Measurements from ENCODE around the gene CYB5B.

DNA sequence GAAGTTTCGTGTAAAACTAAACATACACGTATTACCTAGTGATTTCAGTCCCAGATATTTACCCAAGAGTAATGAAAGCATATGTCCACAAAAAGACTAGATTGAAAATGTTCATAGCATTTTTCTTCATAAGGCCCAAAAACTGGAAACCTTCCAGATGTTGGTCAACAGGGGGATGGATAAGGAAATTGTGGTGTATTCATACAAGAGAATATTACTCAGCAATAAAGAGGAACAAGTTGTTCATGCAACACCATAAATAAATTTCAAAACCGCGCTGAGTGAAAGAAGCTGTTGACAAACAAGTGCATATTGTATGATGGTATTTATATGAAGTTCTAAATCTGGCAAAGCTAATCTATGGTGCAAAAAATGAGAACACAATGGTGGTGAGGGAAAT is 87.2 kb downstream of the CYB5B start:
- TF ChIP-seq, protein P1, sequence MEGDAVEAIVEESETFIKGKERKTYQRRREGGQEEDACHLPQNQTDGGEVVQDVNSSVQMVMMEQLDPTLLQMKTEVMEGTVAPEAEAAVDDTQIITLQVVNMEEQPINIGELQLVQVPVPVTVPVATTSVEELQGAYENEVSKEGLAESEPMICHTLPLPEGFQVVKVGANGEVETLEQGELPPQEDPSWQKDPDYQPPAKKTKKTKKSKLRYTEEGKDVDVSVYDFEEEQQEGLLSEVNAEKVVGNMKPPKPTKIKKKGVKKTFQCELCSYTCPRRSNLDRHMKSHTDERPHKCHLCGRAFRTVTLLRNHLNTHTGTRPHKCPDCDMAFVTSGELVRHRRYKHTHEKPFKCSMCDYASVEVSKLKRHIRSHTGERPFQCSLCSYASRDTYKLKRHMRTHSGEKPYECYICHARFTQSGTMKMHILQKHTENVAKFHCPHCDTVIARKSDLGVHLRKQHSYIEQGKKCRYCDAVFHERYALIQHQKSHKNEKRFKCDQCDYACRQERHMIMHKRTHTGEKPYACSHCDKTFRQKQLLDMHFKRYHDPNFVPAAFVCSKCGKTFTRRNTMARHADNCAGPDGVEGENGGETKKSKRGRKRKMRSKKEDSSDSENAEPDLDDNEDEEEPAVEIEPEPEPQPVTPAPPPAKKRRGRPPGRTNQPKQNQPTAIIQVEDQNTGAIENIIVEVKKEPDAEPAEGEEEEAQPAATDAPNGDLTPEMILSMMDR (IDR thresholded peaks at IDR 0.05; ENCODE audit: low read depth, low read length, missing input control), result no peak
- TF ChIP-seq TAF1 (conservative IDR thresholded peaks at IDR 0.05), result no peak
- TF ChIP-seq FOXA1 (IDR thresholded peaks at IDR 0.05), result no peak
- no peak for TF ChIP-seq SP1 (IDR thresholded peaks at IDR 0.05)
- TF ChIP-seq RAD21 (IDR thresholded peaks at IDR 0.05), result no peak
- TF ChIP-seq, protein P2, sequence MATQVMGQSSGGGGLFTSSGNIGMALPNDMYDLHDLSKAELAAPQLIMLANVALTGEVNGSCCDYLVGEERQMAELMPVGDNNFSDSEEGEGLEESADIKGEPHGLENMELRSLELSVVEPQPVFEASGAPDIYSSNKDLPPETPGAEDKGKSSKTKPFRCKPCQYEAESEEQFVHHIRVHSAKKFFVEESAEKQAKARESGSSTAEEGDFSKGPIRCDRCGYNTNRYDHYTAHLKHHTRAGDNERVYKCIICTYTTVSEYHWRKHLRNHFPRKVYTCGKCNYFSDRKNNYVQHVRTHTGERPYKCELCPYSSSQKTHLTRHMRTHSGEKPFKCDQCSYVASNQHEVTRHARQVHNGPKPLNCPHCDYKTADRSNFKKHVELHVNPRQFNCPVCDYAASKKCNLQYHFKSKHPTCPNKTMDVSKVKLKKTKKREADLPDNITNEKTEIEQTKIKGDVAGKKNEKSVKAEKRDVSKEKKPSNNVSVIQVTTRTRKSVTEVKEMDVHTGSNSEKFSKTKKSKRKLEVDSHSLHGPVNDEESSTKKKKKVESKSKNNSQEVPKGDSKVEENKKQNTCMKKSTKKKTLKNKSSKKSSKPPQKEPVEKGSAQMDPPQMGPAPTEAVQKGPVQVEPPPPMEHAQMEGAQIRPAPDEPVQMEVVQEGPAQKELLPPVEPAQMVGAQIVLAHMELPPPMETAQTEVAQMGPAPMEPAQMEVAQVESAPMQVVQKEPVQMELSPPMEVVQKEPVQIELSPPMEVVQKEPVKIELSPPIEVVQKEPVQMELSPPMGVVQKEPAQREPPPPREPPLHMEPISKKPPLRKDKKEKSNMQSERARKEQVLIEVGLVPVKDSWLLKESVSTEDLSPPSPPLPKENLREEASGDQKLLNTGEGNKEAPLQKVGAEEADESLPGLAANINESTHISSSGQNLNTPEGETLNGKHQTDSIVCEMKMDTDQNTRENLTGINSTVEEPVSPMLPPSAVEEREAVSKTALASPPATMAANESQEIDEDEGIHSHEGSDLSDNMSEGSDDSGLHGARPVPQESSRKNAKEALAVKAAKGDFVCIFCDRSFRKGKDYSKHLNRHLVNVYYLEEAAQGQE (IDR thresholded peaks at IDR 0.05), result no peak

Measured in liver (tissue), 3 donors.